WI38 (cell line): Measurements from ENCODE around the gene STOML3.

Source experiments
- H3K4me3 ChIP-seq: 2 replicates; pipeline ENCODE4 v1.5.1; 2011; ENCODE audit warnings: low read depth, mild to moderate bottlenecking, control low read depth, low read length
- TF ChIP-seq, protein P1 (sequence below): IDR thresholded peaks from 2 replicates; pipeline ENCODE4 v1.5.1; 2012; ENCODE audit warnings: low read depth, mild to moderate bottlenecking, control low read depth, low read length

STOML3 gene

DNA sequence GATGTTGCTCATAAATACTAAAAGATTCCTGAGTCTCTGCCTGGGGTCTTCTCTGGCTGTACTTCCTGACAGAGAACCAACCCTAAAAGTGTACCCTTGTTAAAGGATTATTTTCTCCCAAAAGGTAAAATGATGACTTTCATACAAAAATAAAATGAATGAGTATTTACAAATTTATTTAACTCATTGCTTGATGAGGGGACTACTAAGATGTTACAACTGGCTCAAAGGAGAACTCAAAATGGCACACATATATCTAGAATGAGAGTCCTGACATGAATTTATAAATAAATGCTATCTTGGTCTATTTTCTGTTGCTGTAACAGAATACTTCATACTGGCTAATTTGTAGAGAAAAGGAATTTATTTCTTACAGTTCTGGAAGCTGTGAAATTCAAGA, 30.5 kb downstream of the STOML3 start:
- H3K4me3 ChIP-seq, result no peak overlapping the region
- TF ChIP-seq, protein P1, sequence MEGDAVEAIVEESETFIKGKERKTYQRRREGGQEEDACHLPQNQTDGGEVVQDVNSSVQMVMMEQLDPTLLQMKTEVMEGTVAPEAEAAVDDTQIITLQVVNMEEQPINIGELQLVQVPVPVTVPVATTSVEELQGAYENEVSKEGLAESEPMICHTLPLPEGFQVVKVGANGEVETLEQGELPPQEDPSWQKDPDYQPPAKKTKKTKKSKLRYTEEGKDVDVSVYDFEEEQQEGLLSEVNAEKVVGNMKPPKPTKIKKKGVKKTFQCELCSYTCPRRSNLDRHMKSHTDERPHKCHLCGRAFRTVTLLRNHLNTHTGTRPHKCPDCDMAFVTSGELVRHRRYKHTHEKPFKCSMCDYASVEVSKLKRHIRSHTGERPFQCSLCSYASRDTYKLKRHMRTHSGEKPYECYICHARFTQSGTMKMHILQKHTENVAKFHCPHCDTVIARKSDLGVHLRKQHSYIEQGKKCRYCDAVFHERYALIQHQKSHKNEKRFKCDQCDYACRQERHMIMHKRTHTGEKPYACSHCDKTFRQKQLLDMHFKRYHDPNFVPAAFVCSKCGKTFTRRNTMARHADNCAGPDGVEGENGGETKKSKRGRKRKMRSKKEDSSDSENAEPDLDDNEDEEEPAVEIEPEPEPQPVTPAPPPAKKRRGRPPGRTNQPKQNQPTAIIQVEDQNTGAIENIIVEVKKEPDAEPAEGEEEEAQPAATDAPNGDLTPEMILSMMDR, result no peak

DNA sequence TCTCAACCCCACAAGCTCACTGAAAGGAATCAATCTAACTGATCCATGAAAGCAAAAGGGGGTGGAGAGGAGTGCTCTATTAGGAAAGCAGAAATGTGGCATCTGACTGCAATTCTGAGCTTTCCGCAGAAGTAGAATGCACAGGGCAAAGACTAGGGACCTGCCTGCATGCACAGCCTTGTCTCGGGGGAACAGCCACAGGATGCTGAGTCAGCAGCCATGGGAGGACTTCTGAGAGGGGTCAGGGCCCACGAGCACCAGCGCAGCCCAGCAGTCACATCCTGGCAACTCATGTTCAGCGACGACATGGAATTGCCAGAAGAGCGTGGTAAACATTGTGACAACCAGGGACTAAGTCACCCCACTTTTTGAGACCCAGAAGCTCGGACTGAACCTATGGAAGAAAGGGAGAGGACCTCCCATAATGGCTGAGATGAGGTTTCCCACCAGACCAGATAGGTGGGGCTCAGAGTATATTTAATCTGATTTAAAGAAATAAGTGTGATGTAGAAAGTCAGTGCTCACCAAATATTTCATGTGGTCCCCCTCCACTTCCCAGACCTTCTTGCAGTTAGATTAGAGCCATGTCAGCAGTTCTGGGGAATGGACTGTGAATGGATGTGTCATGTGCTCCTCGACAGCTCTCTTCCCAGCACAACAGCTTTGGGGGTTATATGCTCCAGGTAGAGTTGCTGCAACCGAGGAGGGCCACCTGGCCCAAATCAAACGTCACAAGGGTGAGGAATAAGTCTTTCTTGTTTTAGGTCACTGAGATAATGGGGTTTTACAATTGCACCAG, 32.6 kb downstream of the STOML3 start:
- TF ChIP-seq, protein P1, result no peak
- no peak overlapping the region for H3K4me3 ChIP-seq

DNA sequence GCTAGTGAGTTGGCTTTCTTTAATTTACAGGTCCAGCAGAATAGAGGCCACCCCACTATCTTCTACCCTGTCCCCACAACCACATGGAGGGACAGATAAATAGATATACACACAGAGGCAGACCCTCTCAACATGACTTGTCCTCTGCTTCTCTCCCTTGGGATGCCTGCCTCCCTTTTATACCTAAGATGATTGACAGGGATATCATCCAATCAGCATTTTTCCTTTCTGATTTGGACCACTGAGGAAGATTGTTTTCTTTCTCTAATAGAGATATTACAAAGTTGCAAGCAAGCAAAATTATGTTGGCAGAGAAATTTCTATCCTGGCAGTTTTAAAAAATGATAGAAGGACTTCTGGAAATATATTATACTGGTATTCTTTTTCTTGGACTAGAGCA, 35.8 kb downstream of the STOML3 start:
- H3K4me3 ChIP-seq, result no peak overlapping the region
- TF ChIP-seq, protein P1, result no peak

DNA sequence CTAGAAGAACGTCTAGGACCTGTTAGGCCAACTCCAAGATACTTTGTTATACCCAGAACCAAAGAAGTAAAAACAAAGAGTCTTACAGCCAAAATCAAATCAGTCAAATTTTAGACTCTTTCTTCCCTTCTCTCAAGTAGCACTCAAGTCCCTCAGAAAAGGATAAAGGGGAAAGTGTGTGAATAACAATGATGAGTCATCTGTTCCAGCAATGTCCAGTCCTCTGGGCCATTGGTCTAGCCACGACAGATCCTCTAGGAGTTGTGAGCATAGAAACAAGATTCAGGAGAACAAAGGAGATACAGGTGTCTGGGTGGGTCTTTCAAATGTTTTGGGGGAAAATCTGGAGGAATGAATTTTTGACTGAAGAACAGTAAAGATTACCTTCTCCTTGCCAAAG, 36.3 kb downstream of the STOML3 start:
- TF ChIP-seq, protein P1, result no peak
- no peak overlapping the region for H3K4me3 ChIP-seq

DNA sequence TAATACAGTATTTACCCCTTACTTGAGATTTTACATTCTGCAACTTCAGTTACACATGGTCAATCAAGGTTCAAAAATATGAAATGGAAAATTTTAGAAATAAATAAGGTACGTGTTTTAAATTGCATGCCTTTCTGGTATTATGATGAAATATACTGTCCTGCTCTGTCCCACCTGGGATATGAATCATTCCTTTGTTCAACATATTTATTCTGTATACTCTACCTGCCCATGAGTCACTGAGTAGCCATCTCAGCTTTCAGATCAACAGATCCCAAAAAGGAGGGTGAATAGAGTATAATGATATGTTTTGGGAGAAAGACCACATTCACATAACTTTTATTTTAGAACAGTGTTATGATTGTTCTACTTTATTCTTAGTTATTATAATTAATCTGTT, 37.8 kb downstream of the STOML3 start:
- TF ChIP-seq, protein P1, result no peak
- H3K4me3 ChIP-seq, result no peak overlapping the region

DNA sequence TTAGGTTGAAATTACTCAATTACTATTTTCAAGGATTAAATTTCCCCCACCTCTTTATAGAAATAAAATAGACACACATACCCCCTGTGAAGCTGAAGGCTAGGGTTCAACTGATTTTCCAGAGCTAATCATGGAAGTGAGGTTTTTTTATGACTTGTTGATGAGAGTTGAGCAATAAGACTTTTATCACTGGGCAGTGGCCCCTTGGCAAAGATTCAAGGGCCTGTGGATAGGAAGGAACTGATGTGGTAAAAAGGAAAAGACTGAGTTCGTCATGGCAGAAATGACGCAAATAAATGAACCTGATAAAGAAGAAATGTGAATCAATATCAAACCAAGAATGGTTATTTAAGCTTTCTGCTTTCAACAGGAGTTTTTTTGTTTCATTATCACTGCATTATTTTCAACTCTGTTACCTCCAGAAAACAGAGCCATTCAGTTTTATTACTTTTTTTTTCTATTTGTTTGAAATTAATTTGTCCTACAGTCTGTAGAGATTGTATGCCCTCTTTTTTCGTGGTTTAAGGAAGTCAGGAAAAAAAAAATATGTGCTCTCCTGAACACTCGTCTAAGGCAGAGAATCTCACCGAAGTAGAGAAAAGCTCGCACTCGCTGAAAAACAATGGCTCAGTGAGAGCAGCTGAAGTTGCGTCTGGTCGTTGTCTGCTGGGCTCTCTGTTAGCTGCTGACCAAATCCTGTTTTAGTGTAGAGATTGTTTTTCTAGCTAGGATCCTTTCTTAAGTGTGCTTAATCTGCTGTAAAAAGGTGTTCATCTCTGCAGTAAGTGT, 38.9 kb downstream of the STOML3 start:
- TF ChIP-seq, protein P1, result no peak

DNA sequence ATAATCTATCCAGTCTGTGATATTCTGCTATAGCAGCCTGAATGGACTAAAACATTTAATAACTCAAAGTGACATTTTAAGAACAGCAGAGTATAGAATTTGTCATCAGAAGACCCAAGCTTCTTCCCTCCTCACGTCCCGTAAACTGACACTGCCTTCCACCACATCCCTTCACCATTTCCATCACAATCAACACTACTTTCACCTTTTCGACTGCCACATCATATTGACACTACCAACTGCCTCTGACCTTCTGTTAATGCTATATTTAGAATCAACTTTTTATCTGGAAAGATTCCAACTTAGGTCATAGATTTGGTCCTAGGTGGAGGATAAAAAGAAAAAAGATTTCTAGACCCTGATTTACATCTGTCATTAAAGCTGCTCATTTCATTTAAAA, 39.6 kb downstream of the STOML3 start:
- no peak overlapping the region for H3K4me3 ChIP-seq
- TF ChIP-seq, protein P1, result no peak

More for the DNA sequence above, 38.9 kb downstream of the STOML3 start:
- H3K4me3 ChIP-seq, result no peak overlapping the region
